ENCODE data around the gene ADAMTSL5.

The ADAMTSL5 gene

DNA sequence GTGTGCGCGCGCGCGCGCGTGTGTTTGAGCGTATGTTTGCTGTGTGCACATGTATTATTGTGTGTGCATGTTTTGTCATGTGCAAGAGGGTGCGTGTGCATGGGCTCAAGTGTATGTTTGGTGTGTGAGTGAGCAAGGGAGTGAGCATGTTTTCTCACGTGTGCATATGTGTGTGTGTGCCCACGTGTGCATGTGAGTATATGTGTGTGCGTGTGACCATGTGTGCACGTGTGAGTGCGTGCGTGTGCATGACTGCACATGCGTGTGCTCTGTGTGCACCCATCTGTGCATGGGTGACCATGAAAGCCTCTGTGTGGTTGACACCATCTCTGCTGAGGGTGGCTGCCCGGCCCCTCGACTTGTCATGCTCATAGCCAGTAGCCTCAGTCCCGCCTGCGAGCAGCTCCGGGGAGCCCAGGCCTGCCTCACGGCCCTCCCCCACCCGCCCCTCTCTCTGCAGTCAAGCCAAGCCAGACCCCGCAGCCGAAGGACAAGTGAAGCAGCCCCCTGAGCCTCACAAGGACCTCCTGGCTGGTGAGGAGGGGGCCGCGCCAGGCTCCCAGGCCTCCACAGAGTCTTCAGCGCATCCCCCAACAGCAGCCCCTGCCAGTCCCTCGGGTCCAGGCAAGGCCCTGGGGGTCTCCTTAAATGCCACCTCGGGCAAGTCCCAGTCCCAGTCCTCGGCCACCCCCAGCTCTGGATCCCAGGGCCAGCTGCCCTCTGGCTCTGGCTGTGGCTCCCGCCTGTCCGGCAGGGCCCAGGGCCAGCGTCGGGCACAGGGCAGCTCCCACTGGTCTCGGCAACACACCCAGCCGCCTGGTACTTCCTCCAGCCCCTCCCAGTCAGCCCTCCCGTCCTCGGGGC lies 15.9 kb downstream of the ADAMTSL5 start:
- DNase-seq (ENCODE audit: extremely low read depth, low read depth), result no peak
- TF ChIP-seq, protein P1, sequence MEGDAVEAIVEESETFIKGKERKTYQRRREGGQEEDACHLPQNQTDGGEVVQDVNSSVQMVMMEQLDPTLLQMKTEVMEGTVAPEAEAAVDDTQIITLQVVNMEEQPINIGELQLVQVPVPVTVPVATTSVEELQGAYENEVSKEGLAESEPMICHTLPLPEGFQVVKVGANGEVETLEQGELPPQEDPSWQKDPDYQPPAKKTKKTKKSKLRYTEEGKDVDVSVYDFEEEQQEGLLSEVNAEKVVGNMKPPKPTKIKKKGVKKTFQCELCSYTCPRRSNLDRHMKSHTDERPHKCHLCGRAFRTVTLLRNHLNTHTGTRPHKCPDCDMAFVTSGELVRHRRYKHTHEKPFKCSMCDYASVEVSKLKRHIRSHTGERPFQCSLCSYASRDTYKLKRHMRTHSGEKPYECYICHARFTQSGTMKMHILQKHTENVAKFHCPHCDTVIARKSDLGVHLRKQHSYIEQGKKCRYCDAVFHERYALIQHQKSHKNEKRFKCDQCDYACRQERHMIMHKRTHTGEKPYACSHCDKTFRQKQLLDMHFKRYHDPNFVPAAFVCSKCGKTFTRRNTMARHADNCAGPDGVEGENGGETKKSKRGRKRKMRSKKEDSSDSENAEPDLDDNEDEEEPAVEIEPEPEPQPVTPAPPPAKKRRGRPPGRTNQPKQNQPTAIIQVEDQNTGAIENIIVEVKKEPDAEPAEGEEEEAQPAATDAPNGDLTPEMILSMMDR (IDR thresholded peaks at IDR 0.05; ENCODE audit: low read depth, low read length), result no peak

DNA sequence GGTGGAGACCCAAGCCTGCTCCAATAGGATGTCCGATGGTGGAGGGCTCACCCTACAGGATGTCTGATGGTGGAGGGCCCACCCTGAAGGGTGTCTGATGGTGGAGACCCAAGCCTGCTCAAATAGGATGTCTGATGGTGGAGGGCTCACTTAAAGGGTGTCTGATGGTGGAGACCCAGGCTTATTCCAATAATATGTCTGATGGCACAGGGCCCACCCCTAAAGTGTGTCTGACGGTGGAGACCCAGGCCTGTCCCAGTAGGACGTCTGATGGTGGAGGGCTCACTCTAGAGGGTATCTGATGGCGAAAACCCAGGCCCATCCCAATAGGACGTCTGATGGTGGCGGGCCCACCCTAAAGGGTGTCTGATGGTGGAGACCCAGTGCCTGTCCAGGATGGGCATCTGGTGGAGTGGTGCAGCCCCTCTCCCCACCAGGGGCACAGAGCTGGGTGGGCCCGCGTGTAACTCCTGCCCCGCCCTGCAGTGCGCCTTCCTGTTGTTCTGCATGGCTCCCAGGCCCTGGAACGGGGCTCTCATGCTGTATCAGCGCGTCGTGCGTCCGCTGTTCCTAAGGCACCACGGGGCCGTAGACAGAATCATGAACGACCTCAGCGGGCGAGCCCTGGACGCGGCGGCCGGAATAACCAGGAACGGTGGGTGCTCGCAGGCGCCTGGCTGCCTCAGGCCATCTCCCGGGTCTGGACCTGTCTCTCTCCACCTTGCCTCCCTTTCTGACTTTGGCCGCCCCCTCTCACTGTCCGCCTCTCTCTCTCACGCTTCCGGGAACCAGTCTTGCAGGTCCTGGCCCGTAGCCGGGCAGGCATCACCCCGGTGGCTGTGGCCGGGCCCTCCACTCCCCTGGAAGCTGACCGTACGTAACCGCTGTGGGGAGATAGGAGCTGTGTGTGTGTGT lies 16.8 kb downstream of the ADAMTSL5 start:
- TF ChIP-seq, protein P1 (IDR thresholded peaks at IDR 0.05; ENCODE audit: low read depth, low read length), result no peak
- no peak for DNase-seq (ENCODE audit: extremely low read depth, low read depth)

DNA sequence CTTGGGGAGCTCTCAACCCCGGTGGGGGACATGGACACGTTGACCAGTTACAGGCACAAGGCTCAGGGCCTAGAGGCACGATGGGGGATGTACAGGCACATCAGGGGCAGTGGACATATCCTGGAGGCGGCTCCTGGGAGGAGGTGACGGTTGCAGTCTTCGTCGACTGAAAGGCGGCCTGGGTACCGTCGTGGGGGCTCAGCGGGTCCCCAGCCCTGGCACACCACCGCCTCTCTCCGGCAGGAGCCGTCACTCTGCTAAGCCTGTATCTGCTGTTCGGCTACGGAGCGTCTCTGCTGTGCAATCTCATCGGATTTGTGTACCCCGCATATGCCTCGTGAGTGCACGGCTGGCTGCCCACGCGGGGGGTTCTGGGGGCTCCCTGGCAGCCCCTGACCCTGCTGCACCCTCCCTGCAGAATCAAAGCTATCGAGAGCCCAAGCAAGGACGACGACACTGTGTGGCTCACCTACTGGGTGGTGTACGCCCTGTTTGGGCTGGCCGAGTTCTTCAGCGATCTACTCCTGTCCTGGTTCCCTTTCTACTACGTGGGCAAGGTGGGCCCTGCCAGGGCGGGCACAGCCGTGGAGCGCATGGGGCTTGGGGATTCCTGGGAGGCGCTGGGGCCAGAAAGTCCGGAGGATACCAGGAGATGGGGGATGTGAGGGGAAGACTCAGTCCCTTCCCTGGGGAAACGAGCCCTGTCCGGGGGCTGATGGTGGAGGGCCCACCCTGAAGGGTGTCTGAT lies 17.6 kb downstream of the ADAMTSL5 start:
- TF ChIP-seq, protein P1 (IDR thresholded peaks at IDR 0.05; ENCODE audit: low read depth, low read length), result no peak
- DNase-seq (ENCODE audit: extremely low read depth, low read depth), result no peak

DNA sequence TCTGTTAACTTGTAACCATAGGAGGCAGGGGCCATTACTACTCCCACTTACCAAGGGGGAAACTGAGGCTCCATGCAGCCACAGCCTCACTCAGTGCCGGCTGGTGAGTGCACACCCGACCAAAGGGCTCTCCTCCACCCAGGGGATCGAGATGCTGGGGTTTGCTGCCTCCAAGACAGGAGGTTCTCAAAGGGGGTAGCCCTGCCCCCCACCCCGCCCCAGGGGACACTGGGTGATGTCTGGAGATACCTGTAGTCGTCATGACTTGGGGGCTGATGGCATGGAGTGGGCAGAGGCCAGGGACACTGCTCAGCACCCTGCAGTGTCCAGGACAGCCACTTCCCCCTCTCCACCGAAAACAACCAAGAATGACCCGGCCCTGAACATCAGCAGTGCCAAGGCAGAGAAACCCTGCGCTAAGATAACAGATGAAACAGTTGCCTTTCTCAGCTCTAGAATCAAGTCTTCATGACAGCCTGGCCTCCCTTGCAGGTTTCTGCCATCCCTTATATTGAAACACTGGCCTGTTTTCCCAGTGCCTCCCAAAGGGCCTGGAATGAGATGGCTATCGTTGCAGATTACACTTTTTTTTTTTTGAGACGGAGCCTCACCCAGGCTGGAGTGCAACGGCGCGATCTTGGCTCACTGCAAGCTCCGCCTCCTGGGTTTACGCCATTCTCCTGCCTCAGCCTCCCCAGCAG lies 18.6 kb downstream of the ADAMTSL5 start:
- TF ChIP-seq, protein P1 (IDR thresholded peaks at IDR 0.05; ENCODE audit: low read depth, low read length), result no peak
- no peak for DNase-seq (ENCODE audit: extremely low read depth, low read depth)

DNA sequence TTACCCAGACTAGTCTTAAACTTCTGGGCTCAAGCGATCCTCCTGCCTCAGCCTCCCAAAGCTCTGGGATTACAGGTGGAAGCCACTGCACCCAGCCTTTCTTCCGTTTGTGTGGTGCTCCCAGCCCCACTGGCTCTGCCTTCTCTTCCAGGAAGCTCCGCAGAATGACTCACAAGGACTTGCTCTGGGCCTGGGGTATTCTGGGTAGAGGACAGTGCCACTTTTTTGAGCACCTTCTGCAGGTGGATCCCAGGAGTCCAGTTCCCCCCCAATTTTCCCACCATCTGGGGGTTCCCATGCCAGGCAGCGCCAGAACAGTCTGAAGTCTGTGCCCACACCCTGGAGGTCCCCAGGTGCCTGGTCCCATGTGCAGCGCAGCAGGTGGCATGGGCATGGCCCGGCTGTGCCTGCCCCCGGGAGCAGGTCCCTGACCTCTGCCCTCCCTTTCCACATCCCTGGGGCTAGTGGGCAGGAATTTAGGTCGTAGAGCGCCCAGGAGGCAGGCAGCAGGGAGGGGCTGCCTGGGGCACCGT lies 20.3 kb downstream of the ADAMTSL5 start:
- TF ChIP-seq, protein P1 (IDR thresholded peaks at IDR 0.05; ENCODE audit: low read depth, low read length), result no peak
- no peak for DNase-seq (ENCODE audit: extremely low read depth, low read depth)

DNA sequence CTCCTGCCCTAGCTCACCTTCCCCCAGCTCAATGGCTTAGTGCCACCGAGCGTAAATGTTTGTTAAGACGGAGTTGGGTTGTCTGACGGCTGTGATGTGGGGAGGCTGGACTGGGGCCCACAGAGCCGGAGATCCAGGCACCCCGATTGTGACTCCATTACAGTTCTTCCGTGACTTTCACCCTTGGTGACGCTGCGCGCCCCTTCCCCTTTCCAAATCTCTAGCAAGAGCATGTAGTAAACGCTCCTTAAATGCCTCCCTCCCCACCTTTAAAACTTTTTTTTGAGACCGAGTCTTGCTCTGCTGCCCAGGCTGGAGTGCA lies 21.0 kb downstream of the ADAMTSL5 start:
- DNase-seq (ENCODE audit: extremely low read depth, low read depth), result no peak
- TF ChIP-seq, protein P1 (IDR thresholded peaks at IDR 0.05; ENCODE audit: low read depth, low read length), result no peak
